Ishikawa (cell line): ENCODE data around the gene ZNF273.

Source experiments
- TAF1 ChIP-seq: IDR thresholded peaks from 2 replicates; pipeline ENCODE4 v1.6.1; 2012; ENCODE audit warnings: low read depth, mild to moderate bottlenecking
- TEAD4 ChIP-seq: IDR thresholded peaks from 2 replicates; pipeline ENCODE4 v1.6.1; 2012
- ZBTB7A ChIP-seq: IDR thresholded peaks from 2 replicates; pipeline ENCODE4 v1.6.1; 2012; ENCODE audit warnings: low read depth

GRCh38 chr7:64879800-64880199, 23.3 kb upstream of the ZNF273 start:
- no peak for TF ChIP-seq ZBTB7A
- TF ChIP-seq TAF1, result no peak
- TF ChIP-seq TEAD4, result no peak
